ENCODE data around the gene BFSP2. TPM values are rescaled to one million over a fixed set of nuclear protein-coding genes. Genes with fewer than 3 reads are reported as not detected.
"Not testable (repeated sequence)": the region's sequence is repeated elsewhere in the genome, so short reads cannot be mapped to it uniquely, and the experiment has no call there.

Gene BFSP2
- total RNA-seq, 1 donor: not detected

GRCh38 chr3:133469140-133469731 lies 69.4 kb downstream of the BFSP2 start:
- Histone ChIP-seq H3K4me3 (ENCODE audit: low read length) (no peak overlapping the region), H3K27me3 (ENCODE audit: insufficient read depth, low read length) (no peaks in the 10 kb centered on the region), H3K9me3 (ENCODE audit: low read depth, low read length) (no peaks in the 10 kb centered on the region), H3K4me1 (ENCODE audit: insufficient read depth, low read length) (peaks cover 17% of the 10 kb centered on the region)

DNA sequence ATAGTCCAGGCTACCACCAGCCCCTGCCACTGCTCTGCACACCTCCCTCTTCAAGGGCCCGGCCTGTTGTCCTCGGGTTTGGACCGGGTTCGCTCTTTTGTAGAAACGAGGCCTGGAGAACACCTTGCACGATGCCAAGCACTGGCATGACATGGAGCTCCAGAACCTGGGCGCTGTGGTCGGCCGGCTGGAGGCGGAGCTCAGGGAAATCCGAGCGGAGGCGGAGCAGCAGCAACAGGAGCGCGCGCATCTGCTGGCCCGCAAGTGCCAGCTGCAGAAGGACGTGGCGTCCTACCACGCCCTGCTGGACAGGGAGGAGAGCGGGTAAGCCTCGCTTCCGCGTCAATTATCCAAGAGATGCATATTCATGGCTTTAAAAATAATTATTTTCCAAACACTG lies 72.4 kb downstream of the BFSP2 start:
- Histone ChIP-seq H3K27me3 (ENCODE audit: insufficient read depth, low read length) (no peaks in the 10 kb centered on the region), H3K4me3 (ENCODE audit: low read length) (no peak overlapping the region), H3K4me1 (ENCODE audit: insufficient read depth, low read length) (peaks cover 24% of the 10 kb centered on the region), H3K9me3 (ENCODE audit: low read depth, low read length) (no peaks in the 10 kb centered on the region)

DNA sequence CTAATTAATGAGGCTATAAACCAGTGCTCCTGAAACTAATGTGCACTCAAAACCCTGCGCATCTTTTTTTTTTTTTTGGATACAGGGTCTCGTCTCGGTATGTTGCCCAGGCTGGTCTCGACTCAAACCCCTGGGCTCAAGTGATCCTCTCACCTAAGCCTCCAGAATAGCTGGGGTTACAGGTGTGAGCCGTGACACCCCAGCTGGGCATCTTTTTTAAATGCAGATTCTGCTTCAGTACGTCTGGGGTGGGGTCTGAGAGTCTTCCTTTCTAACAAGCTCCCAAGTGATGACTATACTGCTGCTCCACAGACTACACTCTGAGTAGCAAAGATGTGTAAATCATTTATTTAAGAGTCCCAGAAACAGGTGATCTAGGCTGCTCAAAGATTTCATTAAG lies 73.0 kb downstream of the BFSP2 start:
- Histone ChIP-seq H3K4me1 (ENCODE audit: insufficient read depth, low read length) (peaks cover 20% of the 10 kb centered on the region), H3K9me3 (ENCODE audit: low read depth, low read length) (no peaks in the 10 kb centered on the region), H3K4me3 (ENCODE audit: low read length) (no peak overlapping the region), H3K27me3 (ENCODE audit: insufficient read depth, low read length) (no peaks in the 10 kb centered on the region)

- H3K4me1 ChIP-seq (ENCODE audit: insufficient read depth, low read length): peaks cover 18% of the 10 kb centered on the region
- H3K4me3 ChIP-seq (ENCODE audit: low read length); H3K27me3 ChIP-seq (ENCODE audit: insufficient read depth, low read length); H3K9me3 ChIP-seq (ENCODE audit: low read depth, low read length): not testable (repeated sequence)
These were observed 73.8 kb downstream of the BFSP2 start for GRCh38 chr3:133473472-133474191.

- Histone ChIP-seq H3K4me3 (ENCODE audit: low read length) (no peak overlapping the region), H3K27me3 (ENCODE audit: insufficient read depth, low read length) (no peaks in the 10 kb centered on the region), H3K9me3 (ENCODE audit: low read depth, low read length) (no peaks in the 10 kb centered on the region), H3K4me1 (ENCODE audit: insufficient read depth, low read length) (peaks cover 18% of the 10 kb centered on the region)
These were observed 74.5 kb downstream of the BFSP2 start for GRCh38 chr3:133474251-133474801.

DNA sequence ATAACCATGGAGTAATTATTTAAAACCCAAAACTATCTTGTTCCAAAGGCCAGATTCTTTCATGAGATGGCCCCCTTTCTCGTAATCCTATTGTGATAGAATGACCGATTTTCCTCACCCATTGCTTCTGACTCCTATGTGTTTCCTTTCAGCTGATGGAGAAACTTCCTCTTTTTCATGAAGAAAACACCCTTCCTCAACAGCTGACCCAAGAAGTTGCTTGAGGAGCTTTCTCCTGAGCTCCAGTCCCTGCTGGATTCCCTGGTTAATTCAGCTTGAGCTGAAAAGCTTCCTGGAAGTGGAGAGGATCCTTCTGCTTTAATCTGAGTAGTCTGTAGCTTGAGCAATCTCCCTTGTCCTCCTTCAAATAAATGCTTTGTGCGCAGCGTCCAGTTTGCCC lies 75.0 kb downstream of the BFSP2 start:
- Histone ChIP-seq H3K4me1 (ENCODE audit: insufficient read depth, low read length) (peaks cover 18% of the 10 kb centered on the region), H3K9me3 (ENCODE audit: low read depth, low read length) (no peaks in the 10 kb centered on the region), H3K4me3 (ENCODE audit: low read length) (no peak overlapping the region), H3K27me3 (ENCODE audit: insufficient read depth, low read length) (no peaks in the 10 kb centered on the region)

DNA sequence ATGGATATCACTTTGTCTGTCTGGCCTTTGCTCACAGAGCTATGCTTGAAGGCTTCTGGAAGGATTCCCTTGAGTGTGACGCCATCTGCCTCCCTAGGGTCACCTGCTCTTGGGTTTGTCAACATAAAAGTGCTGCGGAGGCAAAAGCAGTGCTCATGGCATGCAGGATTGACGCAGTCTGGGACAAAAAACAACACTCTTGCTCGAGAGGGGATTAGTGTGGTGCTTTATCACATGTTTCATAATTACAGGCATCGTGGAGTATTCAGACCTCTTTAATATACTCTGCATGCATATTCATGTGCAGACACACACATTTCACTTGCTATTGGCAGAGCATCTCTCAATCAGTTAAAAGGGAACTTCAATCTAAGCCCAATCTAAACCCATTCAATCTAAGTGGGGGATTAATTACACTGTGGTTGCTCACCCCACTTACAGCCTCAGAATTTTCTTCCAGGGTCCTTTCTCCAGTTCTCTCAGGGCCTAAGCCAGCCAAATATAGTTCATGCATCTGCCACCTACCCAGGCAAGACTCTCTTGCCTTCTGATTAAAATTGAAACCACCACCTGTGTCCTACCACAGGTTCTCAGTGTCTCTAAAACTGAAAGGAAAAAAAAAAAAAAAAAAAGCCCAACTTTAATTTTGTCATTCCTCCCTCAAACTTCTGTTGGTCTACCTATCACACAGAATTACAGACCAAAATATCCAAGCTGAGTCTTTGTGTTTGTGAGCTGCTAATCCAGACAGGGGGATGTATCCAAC lies 75.6 kb downstream of the BFSP2 start:
- H3K27me3 ChIP-seq (ENCODE audit: insufficient read depth, low read length): no peaks in the 10 kb centered on the region
- no peaks in the 10 kb centered on the region for H3K9me3 ChIP-seq (ENCODE audit: low read depth, low read length)
- peaks cover 18% of the 10 kb centered on the region for H3K4me1 ChIP-seq (ENCODE audit: insufficient read depth, low read length)
- no peak overlapping the region for H3K4me3 ChIP-seq (ENCODE audit: low read length)

GRCh38 chr3:133476971-133477375 lies 77.1 kb downstream of the BFSP2 start:
- Histone ChIP-seq H3K27me3 (ENCODE audit: insufficient read depth, low read length) (no peaks in the 10 kb centered on the region), H3K9me3 (ENCODE audit: low read depth, low read length) (no peaks in the 10 kb centered on the region), H3K4me1 (ENCODE audit: insufficient read depth, low read length) (peaks cover 18% of the 10 kb centered on the region), H3K4me3 (ENCODE audit: low read length) (no peak overlapping the region)

DNA sequence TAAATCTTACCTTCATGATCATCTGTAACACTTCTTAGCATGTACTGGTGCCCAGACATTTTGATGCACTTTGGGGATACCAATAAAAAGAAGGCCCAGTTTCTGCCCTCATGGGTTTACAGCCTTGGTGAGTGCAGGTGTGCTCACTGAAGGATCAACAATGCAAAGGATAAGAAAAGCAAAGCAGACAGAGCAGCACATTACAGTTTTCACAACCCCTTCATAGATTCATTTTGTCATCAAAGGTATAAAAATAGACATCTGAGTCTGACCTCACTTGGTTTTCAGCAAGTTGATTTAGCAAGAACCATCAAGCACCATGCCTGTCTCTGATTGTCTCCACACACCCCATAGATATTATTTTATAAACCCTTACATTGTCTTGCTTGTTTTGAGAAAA lies 77.6 kb downstream of the BFSP2 start:
- peaks cover 18% of the 10 kb centered on the region for H3K4me1 ChIP-seq (ENCODE audit: insufficient read depth, low read length)
- no peaks in the 10 kb centered on the region for H3K27me3 ChIP-seq (ENCODE audit: insufficient read depth, low read length)
- no peaks in the 10 kb centered on the region for H3K9me3 ChIP-seq (ENCODE audit: low read depth, low read length)

DNA sequence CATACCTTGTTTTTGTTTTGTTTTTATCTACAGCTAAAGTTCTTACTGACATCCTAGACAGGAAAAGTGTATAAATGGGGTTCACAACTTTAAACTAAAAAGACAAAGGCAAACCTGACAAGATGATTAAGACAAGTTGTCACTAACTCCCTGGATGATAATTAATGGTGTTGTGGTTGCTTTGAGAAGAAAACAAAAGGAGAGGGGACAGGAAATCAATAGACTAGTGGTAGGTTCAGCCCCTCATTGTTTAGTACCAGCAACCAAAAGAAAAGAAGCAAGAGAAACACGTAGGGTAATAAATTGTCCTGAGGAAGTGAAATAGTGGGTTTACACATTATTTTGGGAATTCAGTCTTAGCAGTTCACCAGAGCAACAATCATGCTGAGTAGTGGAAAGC lies 78.8 kb downstream of the BFSP2 start:
- H3K27me3 ChIP-seq (ENCODE audit: insufficient read depth, low read length): no peaks in the 10 kb centered on the region
- peaks cover 18% of the 10 kb centered on the region for H3K4me1 ChIP-seq (ENCODE audit: insufficient read depth, low read length)
- H3K9me3 ChIP-seq (ENCODE audit: low read depth, low read length): no peaks in the 10 kb centered on the region
- H3K4me3 ChIP-seq (ENCODE audit: low read length): no peak overlapping the region

More for the DNA sequence above, 77.6 kb downstream of the BFSP2 start:
- no peak overlapping the region for H3K4me3 ChIP-seq (ENCODE audit: low read length)

DNA sequence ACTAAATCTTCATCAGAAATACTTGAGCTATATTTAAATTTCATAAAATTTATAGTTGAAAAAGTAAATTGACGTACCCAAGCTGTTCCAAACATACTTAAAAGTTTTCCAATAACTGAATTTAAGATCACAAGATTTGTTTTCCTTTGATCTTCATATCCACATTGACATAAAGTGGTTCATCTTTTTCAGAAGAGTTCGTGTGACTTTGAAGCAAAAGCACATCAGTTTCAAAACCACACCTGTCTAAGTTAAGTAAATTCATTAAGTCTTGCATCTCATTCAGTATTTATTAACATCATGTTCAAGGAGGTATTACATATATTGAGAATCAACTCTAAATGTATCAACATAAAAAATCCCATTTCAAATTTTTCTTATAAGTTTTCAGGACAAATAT lies 79.5 kb downstream of the BFSP2 start:
- no peak overlapping the region for H3K4me3 ChIP-seq (ENCODE audit: low read length)
- no peaks in the 10 kb centered on the region for H3K9me3 ChIP-seq (ENCODE audit: low read depth, low read length)
- no peaks in the 10 kb centered on the region for H3K27me3 ChIP-seq (ENCODE audit: insufficient read depth, low read length)
- H3K4me1 ChIP-seq (ENCODE audit: insufficient read depth, low read length): peaks cover 16% of the 10 kb centered on the region

- Histone ChIP-seq H3K27me3 (ENCODE audit: insufficient read depth, low read length) (no peaks in the 10 kb centered on the region), H3K4me3 (ENCODE audit: low read length) (no peak overlapping the region), H3K4me1 (ENCODE audit: insufficient read depth, low read length) (peaks cover 9% of the 10 kb centered on the region), H3K9me3 (ENCODE audit: low read depth, low read length) (no peaks in the 10 kb centered on the region)
These were observed 80.2 kb downstream of the BFSP2 start for GRCh38 chr3:133479895-133480669.

DNA sequence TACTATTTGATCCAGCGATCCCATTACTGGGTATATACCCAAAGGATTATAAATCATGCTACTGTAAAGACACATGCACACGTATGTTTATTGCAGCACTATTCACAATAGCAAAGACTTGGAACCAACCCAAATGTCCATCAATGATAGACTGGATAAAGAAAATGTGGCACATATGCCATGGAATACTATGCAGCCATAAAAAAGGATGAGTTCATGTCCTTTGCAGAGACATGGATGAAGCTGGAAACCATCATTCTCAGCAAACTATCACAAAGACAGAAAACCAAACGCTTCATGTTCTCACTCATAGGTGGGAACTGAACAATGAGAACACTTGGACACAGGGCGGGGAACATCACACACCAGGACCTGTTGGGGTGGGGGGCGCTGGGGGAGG lies 82.6 kb downstream of the BFSP2 start:
- H3K4me1 ChIP-seq (ENCODE audit: insufficient read depth, low read length); H3K4me3 ChIP-seq (ENCODE audit: low read length); H3K9me3 ChIP-seq (ENCODE audit: low read depth, low read length); H3K27me3 ChIP-seq (ENCODE audit: insufficient read depth, low read length): not testable (repeated sequence)

- H3K27me3 ChIP-seq (ENCODE audit: insufficient read depth, low read length): no peaks in the 10 kb centered on the region
- H3K4me1 ChIP-seq (ENCODE audit: insufficient read depth, low read length): peaks cover 18% of the 10 kb centered on the region
- no peak overlapping the region for H3K4me3 ChIP-seq (ENCODE audit: low read length)
These were observed 86.8 kb downstream of the BFSP2 start for GRCh38 chr3:133486658-133487057.

DNA sequence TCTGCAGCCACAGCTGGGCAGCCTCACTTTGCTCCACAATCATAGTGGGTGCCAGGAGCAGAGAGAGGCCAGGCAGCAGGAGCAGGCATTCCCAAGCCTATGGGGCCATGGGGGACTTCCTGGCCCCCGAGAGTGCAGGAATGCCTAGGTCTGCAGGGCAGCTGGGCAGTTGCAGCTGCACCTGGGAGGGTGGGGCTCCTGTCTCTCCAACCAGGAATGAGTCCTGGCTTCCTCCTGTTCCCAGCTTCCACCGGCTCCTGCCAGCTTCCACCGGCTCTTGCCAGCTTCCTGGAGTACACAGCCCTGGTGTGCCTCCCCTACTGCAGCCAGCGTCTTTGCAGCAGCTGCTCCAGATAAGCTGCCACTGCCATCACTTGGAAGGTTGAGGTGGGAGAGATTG lies 87.3 kb downstream of the BFSP2 start:
- Histone ChIP-seq H3K4me1 (ENCODE audit: insufficient read depth, low read length) (peaks cover 23% of the 10 kb centered on the region), H3K27me3 (ENCODE audit: insufficient read depth, low read length) (no peaks in the 10 kb centered on the region), H3K9me3 (ENCODE audit: low read depth, low read length) (no peaks in the 10 kb centered on the region), H3K4me3 (ENCODE audit: low read length) (no peak overlapping the region)

More at GRCh38 chr3:133486658-133487057, 86.8 kb downstream of the BFSP2 start:
- H3K9me3 ChIP-seq (ENCODE audit: low read depth, low read length): no peaks in the 10 kb centered on the region

Data from mononuclear cell (primary cell).